Smooth muscle cell of the pulmonary artery (primary cell): ENCODE results near the gene CABP4. TPM values are rescaled to one million over a fixed set of nuclear protein-coding genes. Genes with fewer than 3 reads are reported as not detected.

Source experiments
- total RNA-seq: library from RNA; depleted of rRNA; stranded (reverse); fragments of >200 nt; gene quantifications from 2 replicates; pipeline ENCODE4 v1.2.3, GENCODE V29; 2014

Gene CABP4
- total RNA-seq = under 0.01 TPM in 1 of 2 replicates, not detected in the other

GRCh38 chr11:67455054-67455453, at the start of gene CABP4:
Gene CABP4 (plus strand): TSS chr11:67455354. CDS start chr11:67455424, 70 bp downstream.

GRCh38 chr11:67415501-67416304, 39.5 kb upstream of the CABP4 start, which contains the start of gene CARNS1:
Gene CARNS1 (plus strand): TSS chr11:67415678. CDS start chr11:67416200, 522 bp downstream.

GRCh38 chr11:67428052-67429001, 26.8 kb upstream of the CABP4 start, which contains the start of gene RPS6KB2:
Gene RPS6KB2 (plus strand): TSS chr11:67428494. CDS start chr11:67428546, 52 bp downstream.

GRCh38 chr11:67437082-67437808, 17.9 kb upstream of the CABP4 start, which contains the start of gene PTPRCAP:
Gene PTPRCAP (minus strand): TSS chr11:67437682. CDS start chr11:67437619, 63 bp downstream.

GRCh38 chr11:67452141-67452952, 2.8 kb upstream of the CABP4 start, which contains the start of gene GPR152:
Gene GPR152 (minus strand): TSS chr11:67452729. CDS start chr11:67452724, 5 bp downstream.

GRCh38 chr11:67468759-67469507, 13.8 kb downstream of the CABP4 start, which contains the start of gene TMEM134:
Gene TMEM134 (minus strand): TSS chr11:67469251. CDS start chr11:67469192, 59 bp downstream.

GRCh38 chr11:67482827-67483798, 28.0 kb downstream of the CABP4 start, which contains the start of gene AIP:
Gene AIP (plus strand): TSS chr11:67483026. CDS start chr11:67483159, 133 bp downstream.

GRCh38 chr11:67504950-67505581, 49.9 kb downstream of the CABP4 start, which contains the start of gene PITPNM1:
Gene PITPNM1 (minus strand): TSS chr11:67505363. CDS start chr11:67504180, 1,183 bp downstream.

GRCh38 chr11:67507864-67508485, 52.8 kb downstream of the CABP4 start, which contains the start of gene CDK2AP2:
Gene CDK2AP2 (minus strand): TSS chr11:67508162. CDS start chr11:67508082, 80 bp downstream.

Other genes starting within 250 kb of the CABP4 start
- 38.8 and 44.9 TPM in 2 replicates for gene GRK2, start 188.9 kb upstream of the CABP4 start, total RNA-seq
- 31.9 and 57.9 TPM in 2 replicates for gene ANKRD13D, start 166.1 kb upstream of the CABP4 start, total RNA-seq
- gene SSH3, start 151.8 kb upstream of the CABP4 start, total RNA-seq = 13.4 and 16.8 TPM in 2 replicates
- gene POLD4, start 101.8 kb upstream of the CABP4 start, total RNA-seq = 39.9 and 47.6 TPM in 2 replicates
- gene CLCF1, start 81.8 kb upstream of the CABP4 start, total RNA-seq = 4.4 and 5.3 TPM in 2 replicates
- 6.9 and 9.8 TPM in 2 replicates for gene RAD9A, start 63.4 kb upstream of the CABP4 start, total RNA-seq
- gene PPP1CA, start 53.5 kb upstream of the CABP4 start, total RNA-seq = 102 and 108 TPM in 2 replicates
- not detected in 2 replicates for gene TBC1D10C, start 51.3 kb upstream of the CABP4 start, total RNA-seq
- gene CARNS1, start 39.7 kb upstream of the CABP4 start, total RNA-seq = 0.59 and 0.69 TPM in 2 replicates
- 33.7 and 36.5 TPM in 2 replicates for gene RPS6KB2, start 26.9 kb upstream of the CABP4 start, total RNA-seq
- gene PTPRCAP, start 17.7 kb upstream of the CABP4 start, total RNA-seq = 0.17 and 0.46 TPM in 2 replicates
- gene CORO1B, start 11.9 kb upstream of the CABP4 start, total RNA-seq = 88.7 and 110 TPM in 2 replicates
- not detected in 2 replicates for gene GPR152, start 2.6 kb upstream of the CABP4 start, total RNA-seq
- gene TMEM134, start 13.9 kb downstream of the CABP4 start, total RNA-seq = 51.5 and 53.7 TPM in 2 replicates
- 77.1 and 89.2 TPM in 2 replicates for gene AIP, start 27.7 kb downstream of the CABP4 start, total RNA-seq
- 26.5 and 36.7 TPM in 2 replicates for gene PITPNM1, start 50.0 kb downstream of the CABP4 start, total RNA-seq
- gene CDK2AP2, start 52.8 kb downstream of the CABP4 start, total RNA-seq = 18.4 and 25.0 TPM in 2 replicates
- gene CABP2, start 68.1 kb downstream of the CABP4 start, total RNA-seq = not detected in 2 replicates
- 551 and 670 TPM in 2 replicates for gene GSTP1, start 128.5 kb downstream of the CABP4 start, total RNA-seq
- 103 and 121 TPM in 2 replicates for gene NDUFV1, start 151.6 kb downstream of the CABP4 start, total RNA-seq
- gene NUDT8, start 174.6 kb downstream of the CABP4 start, total RNA-seq = 3.4 and 3.9 TPM in 2 replicates
- gene TBX10, start 184.4 kb downstream of the CABP4 start, total RNA-seq = not detected in 2 replicates
- gene ACY3, start 195.4 kb downstream of the CABP4 start, total RNA-seq = not detected in 2 replicates
- not detected in 2 replicates for gene ALDH3B2, start 219.3 kb downstream of the CABP4 start, total RNA-seq